Heart left ventricle (tissue), 16 donors: ENCODE data around the gene DNAJC6. TPM values are rescaled to one million over a fixed set of nuclear protein-coding genes. Genes with fewer than 3 reads are reported as not detected.

ENCODE experiments used
- ATAC-seq, 4 donors: fragments of 200-7000 bp; cut with Tn5 transposase; one replicate each; pipeline ENCODE4 v1.9.1; 2020 to 2022; ENCODE audit warnings: moderate library complexity in 4 of 4, mild to moderate bottlenecking in 3 of 4, moderate number of reproducible peaks in 1 of 4
- DNase-seq, 5 donors: peaks; one replicate each; pipeline ENCODE4 v3.0.0-alpha.2; 2020
- H3K27ac ChIP-seq, 12 donors: fragments of 200-600 bp; sonication (generic) in 4 of 12; one replicate each; pipeline versions ENCODE4 v1.5.0 to v1.8.0; 2016 to 2022; ENCODE audit warnings: mild to moderate bottlenecking in 2 of 12
- H3K27me3 ChIP-seq, 9 donors: fragments of 200-600 bp; sonication (generic) in 2 of 9; one replicate each; pipeline versions ENCODE4 v1.5.1 to v1.8.0; 2016 to 2022; ENCODE audit warnings: mild to moderate bottlenecking in 3 of 9
- H3K36me3 ChIP-seq, 9 donors: fragments of 200-600 bp; sonication (generic) in 2 of 9; one replicate each; pipeline versions ENCODE4 v1.5.0 to v1.8.0; 2018 to 2022; ENCODE audit warnings: mild to moderate bottlenecking in 2 of 9
- H3K4me1 ChIP-seq, 12 donors: fragments of 200-600 bp; sonication (generic) in 4 of 12; one replicate each; pipeline versions ENCODE4 v1.5.0 to v1.8.0; 2016 to 2022; ENCODE audit warnings: mild to moderate bottlenecking in 3 of 12
- H3K4me3 ChIP-seq, 12 donors: fragments of 200-600 bp; sonication (generic) in 4 of 12; one replicate each; pipeline versions ENCODE4 v1.5.0 to v1.8.0; 2017 to 2022; ENCODE audit warnings: mild to moderate bottlenecking in 9 of 12, moderate library complexity in 4 of 12
- H3K9me3 ChIP-seq, 12 donors: fragments of 200-600 bp; sonication (generic) in 4 of 12; one replicate each; pipeline versions ENCODE4 v1.5.0 to v1.8.0; 2016 to 2022; ENCODE audit warnings: mild to moderate bottlenecking in 1 of 12
- CTCF ChIP-seq, 12 donors: fragments of 200-600 bp; sonication (generic) in 4 of 12; IDR thresholded peaks; one replicate each; pipeline versions ENCODE4 v1.5.0 to v1.8.0; 2018 to 2022; ENCODE audit warnings: antibody characterized with exemption in 12 of 12, mild to moderate bottlenecking in 5 of 12
- POLR2A ChIP-seq, 2 donors: fragments of 450-650 bp; IDR thresholded peaks; one replicate each; pipeline ENCODE4 v1.6.1; 2017; ENCODE audit warnings: antibody characterized with exemption in 2 of 2, mild to moderate bottlenecking in 2 of 2, moderate library complexity in 2 of 2
- WGBS, 4 donors: extraction: QIAGEN DNeasy Blood & Tissue Kit in 2 of 4; methylation state at CpG; one replicate each; pipeline versions ENCODE4 v1.1.5 to v1.1.7; 2013 to 2018; 5-methylcytosine and 5-hydroxymethylcytosine counted together
- intact Hi-C, 10 donors: fragments of 100-400 bp; cut with DNase I; formaldehyde crosslinking; loops; one replicate each; pipeline versions ENCODE4 v1.11.1 to v1.14.2; 2022
- polyA plus RNA-seq, 2 donors: library from polyadenylated mRNA; stranded (reverse); fragments of 200-250 nt; gene quantifications; one replicate each; pipeline ENCODE4 v1.2.3, GENCODE V29; 2013
- total RNA-seq, 9 donors: library from RNA; depleted of rRNA in 2 of 9; stranded (reverse); fragments of >200 nt in 2 of 9; fragmentation: NEBNext Ultra II Directional in 3 of 9; extraction: Animal tissue kit (Norgen Biotek cat#: 25700) in 3 of 9; gene quantifications; one replicate each; pipeline versions ENCODE4 v1.1.0 to v1.2.4, GENCODE V29; 2016 to 2023
- donor health status: ischemic (EF 13 %, LVEDD 7.1; RV severe dilation, severe dysfunction).
- donor health status: healthy with polysubstance abuse.
- donor health status: DM: no; HTN: yes; CAD: no.
- donor health status: DM: no; HTN: no; CAD: no.
- donor health status: ischemic (EF 25% LVEDD 6.9; RV normal size, moderate dysfunction).
- donor health status: ischemic (EF 25% LVEDD 5.7; RV mildly dilated, moderate dysfunction).
- donor health status: healthy.
- donor health status: DM: yes; HTN: yes; CAD: no.
- donor health status: ischemic (EF 35%, LVEDD 5.7; RV mildly dilated, moderate dysfunction).
- donor health status: nonischemic (EF 11% LVEDD 7.7; RV severe dilation, severe dysfunction).
- donor health status: DM: yes; HTN: yes; CAD: no.
- donor health status: PGD.
- donor health status: ischemic (EF 29% LVEDD 5.4; RV normal size, mild dysfunction).
- donor health status: nonischemic (EF 23%, LVEDD 6.1; RV moderate dilation, normal function).

The DNAJC6 gene
- total and polyA plus RNA-seq, 11 donors = 0.50 to 14.1 (median 8.5) TPM

GRCh38 chr1:65419681-65420589 is 110.6 kb downstream of the DNAJC6 start:
- TF ChIP-seq POLR2A (IDR thresholded peaks at IDR 0.05) (peak in 1 of 2 donors; percentile 38), CTCF (IDR thresholded peaks at IDR 0.05) (no peak)
- Histone ChIP-seq H3K4me1 (peaks cover 0 to 45% (median 27%) of the 10 kb centered on the region in 12 donors), H3K27me3 (no peaks in the 10 kb centered on the region), H3K9me3 (no peaks in the 10 kb centered on the region), H3K27ac (peak overlapping the region; percentile 92 to 99 (median 97)), H3K4me3 (peak overlapping the region; percentile 36 to 98 (median 80)), H3K36me3 (peaks cover 0 to 3% (median 0%) of the 10 kb centered on the region in 9 donors)
- ATAC-seq (peak; percentile 97 to 99 (median 98)), DNase-seq (peak; percentile 98 to 99 (median 99))
- 0 to 2% (median 1%) methylated on average over 30 to 52 of the region's 52 CpGs for WGBS, 4 donors
- intact Hi-C loops = loop anchor here in 9 of 10 donors (5.0 to 10.0 kb wide), 9 partner anchors 155 to 358 kb away; no protein-coding TSS in a partner anchor

- intact Hi-C loops = loop anchor here in 9 of 10 donors (5.0 to 10.0 kb wide), 8 partner anchors 156 to 358 kb away; no protein-coding TSS in a partner anchor
- peak in 1 of 4 donors; percentile 0 for ATAC-seq
Measured at GRCh38 chr1:65420590-65421350, 111.4 kb downstream of the DNAJC6 start, which contains the start of the genes LEPR and LEPROT. TSS of gene LEPR (plus strand) at chr1:65420668. CDS start at chr1:65565566, 144,898 bp downstream. TSS of gene LEPROT (plus strand) at chr1:65420668. CDS start at chr1:65420725, 57 bp downstream.

DNA sequence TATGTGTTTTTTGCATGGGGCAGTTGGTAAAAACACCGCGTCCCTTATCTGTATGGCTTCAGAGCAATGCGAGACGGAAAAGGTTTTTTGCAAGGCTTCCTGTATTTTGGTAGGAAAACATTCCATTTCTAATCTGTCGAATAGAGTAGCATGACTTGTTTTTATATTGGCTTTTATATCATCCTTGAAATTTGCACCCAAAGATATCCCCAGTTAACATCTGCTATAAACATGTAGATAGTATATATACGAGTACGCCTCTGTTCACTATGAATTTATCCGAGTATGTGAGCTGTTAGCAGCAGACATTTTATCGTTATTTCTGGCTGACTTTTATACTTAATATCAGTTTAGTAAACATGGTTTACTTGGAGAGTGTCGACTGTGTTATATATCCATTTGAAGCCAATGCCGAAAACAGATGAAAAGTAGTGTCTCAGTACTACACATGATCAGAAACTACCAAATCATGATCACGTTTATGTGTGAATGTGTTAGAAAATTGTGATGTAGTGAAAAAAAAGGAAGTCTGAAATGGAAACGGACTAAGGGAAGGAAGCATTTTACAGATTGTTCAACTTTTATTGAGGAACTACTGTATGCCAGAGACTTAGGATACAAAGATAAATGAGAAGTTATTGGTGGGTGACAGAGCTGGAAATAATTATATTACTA is 112.1 kb downstream of the DNAJC6 start:
- TF ChIP-seq CTCF (IDR thresholded peaks at IDR 0.05) (no peak), POLR2A (IDR thresholded peaks at IDR 0.05) (no peak)
- Histone ChIP-seq H3K27me3 (no peaks in the 10 kb centered on the region), H3K4me1 (peaks cover 0 to 52% (median 27%) of the 10 kb centered on the region in 12 donors), H3K27ac (peak overlapping the region; percentile 92 to 99 (median 97)), H3K4me3 (peak overlapping the region; percentile 43 to 98 (median 80)), H3K36me3 (peaks cover 0 to 18% (median 14%) of the 10 kb centered on the region in 9 donors), H3K9me3 (no peaks in the 10 kb centered on the region)
- intact Hi-C loops = loop anchor here in 9 of 10 donors (5.0 to 10.0 kb wide), 8 partner anchors 157 to 359 kb away; no protein-coding TSS in a partner anchor
- ATAC-seq (no peak), DNase-seq (no peak)
- 4 to 6% (median 5%) methylated on average over 13 of the region's 13 CpGs for WGBS, 4 donors

More at GRCh38 chr1:65420590-65421350, 111.4 kb downstream of the DNAJC6 start, which contains the start of the genes LEPR and LEPROT:
- Histone ChIP-seq H3K9me3 (no peaks in the 10 kb centered on the region), H3K4me1 (peaks cover 0 to 52% (median 27%) of the 10 kb centered on the region in 12 donors), H3K36me3 (peaks cover 0 to 11% (median 6%) of the 10 kb centered on the region in 9 donors), H3K4me3 (peak within 1 kb of the TSS; percentile 43 to 98 (median 80)), H3K27ac (peak within 1 kb of the TSS; percentile 92 to 99 (median 97)), H3K27me3 (no peaks in the 10 kb centered on the region)
- WGBS, 4 donors = 1% methylated on average over 38 to 60 of the region's 60 CpGs
- TF ChIP-seq POLR2A (IDR thresholded peaks at IDR 0.05) (peak in 1 of 2 donors; percentile 88), CTCF (IDR thresholded peaks at IDR 0.05) (no peak)
- peak in 1 of 5 donors; percentile 5 for DNase-seq
